Lower leg skin (tissue), 4 donors: ENCODE data around the gene PPARA. TPM values are rescaled to one million over a fixed set of nuclear protein-coding genes. Genes with fewer than 3 reads are reported as not detected.

Experiments used
- DNase-seq, 2 donors: peaks; one replicate each; pipeline ENCODE4 v3.0.0-alpha.2; 2019; ENCODE audit warnings: low spot score in 2 of 2
- H3K4me3 ChIP-seq: fragments of 200-600 bp; sonication (generic); 2 replicates; pipeline ENCODE4 v1.5.1; 2017; ENCODE audit warnings: mild to moderate bottlenecking, low read depth; ENCODE audit not compliant: poor library complexity, severe bottlenecking
- CTCF ChIP-seq, 3 donors: fragments of 450-650 bp; IDR thresholded peaks; one replicate each; pipeline ENCODE4 v1.5.1; 2016; ENCODE audit warnings: antibody characterized with exemption in 3 of 3, mild to moderate bottlenecking in 3 of 3, moderate library complexity in 2 of 3
- POLR2A ChIP-seq, 2 donors: fragments of 450-650 bp; IDR thresholded peaks; one replicate each; pipeline ENCODE4 v1.6.1; 2016 to 2017; ENCODE audit warnings: antibody characterized with exemption in 2 of 2, mild to moderate bottlenecking in 1 of 2, moderate library complexity in 1 of 2
- WGBS, 2 donors: methylation state at CpG; one replicate each; pipeline ENCODE4 v1.1.5; 2018; 5-methylcytosine and 5-hydroxymethylcytosine counted together
- intact Hi-C: fragments of 100-400 bp; cut with DNase I; formaldehyde crosslinking; loops from one replicate; pipeline ENCODE4 v1.15.0; 2023; ENCODE audit warnings: low total_unique reads
- total RNA-seq, 4 donors: library from RNA; depleted of rRNA; stranded (reverse); fragments of >200 nt; gene quantifications; one replicate each; pipeline ENCODE4 v1.1.0, GENCODE V29; 2016

PPARA gene
- total RNA-seq, 4 donors from 2014 or later, result 27.8 to 58.1 (median 37.8) TPM

GRCh38 chr22:46133588-46133855 is 16.8 kb upstream of the PPARA start:
- no peak overlapping the region for H3K4me3 ChIP-seq
- intact Hi-C loops, result no loop called here
- no peak for DNase-seq
- WGBS, 2 donors, result 91 to 92% methylated on average over 4 of the region's 4 CpGs
- TF ChIP-seq CTCF (IDR thresholded peaks at IDR 0.05) (no peak), POLR2A (IDR thresholded peaks at IDR 0.05) (no peak)

- WGBS, 2 donors, result 90 to 94% methylated on average over 15 of the region's 15 CpGs
- no peak for DNase-seq
- no peak overlapping the region for H3K4me3 ChIP-seq
- intact Hi-C loops, result no loop called here
- TF ChIP-seq CTCF (IDR thresholded peaks at IDR 0.05), result no peak
- TF ChIP-seq POLR2A (IDR thresholded peaks at IDR 0.05), result no peak
These were observed 16.1 kb upstream of the PPARA start for GRCh38 chr22:46134111-46134705.

- TF ChIP-seq CTCF (IDR thresholded peaks at IDR 0.05) (no peak), POLR2A (IDR thresholded peaks at IDR 0.05) (no peak)
- WGBS, 2 donors, result 87 to 88% methylated on average over 26 of the region's 26 CpGs
- intact Hi-C loops, result no loop called here
- no peak overlapping the region for H3K4me3 ChIP-seq
- DNase-seq, result no peak
These were observed 14.5 kb upstream of the PPARA start for GRCh38 chr22:46135611-46136485.

GRCh38 chr22:46136486-46137217 is 13.7 kb upstream of the PPARA start:
- DNase-seq, result no peak
- H3K4me3 ChIP-seq, result no peak overlapping the region
- whole genome bisulfite sequencing, 2 donors, result 86 to 88% methylated on average over 19 to 24 of the region's 24 CpGs
- intact Hi-C loops, result no loop called here
- no peak for TF ChIP-seq POLR2A (IDR thresholded peaks at IDR 0.05)
- no peak for TF ChIP-seq CTCF (IDR thresholded peaks at IDR 0.05)

- intact Hi-C loops, result no loop called here
- no peak for TF ChIP-seq POLR2A (IDR thresholded peaks at IDR 0.05)
- TF ChIP-seq CTCF (IDR thresholded peaks at IDR 0.05), result no peak
- 87 to 89% methylated on average over 14 of the region's 14 CpGs for WGBS, 2 donors
- H3K4me3 ChIP-seq, result no peak overlapping the region
- no peak for DNase-seq
These were observed 13.0 kb upstream of the PPARA start for GRCh38 chr22:46137218-46137766.
